Left lung (tissue), 10 donors: ENCODE measurements around the gene GRAMD4. TPM values are rescaled to one million over a fixed set of nuclear protein-coding genes. Genes with fewer than 3 reads are reported as not detected.

ENCODE experiments used
- ATAC-seq: fragments of 200-7000 bp; cut with Tn5 transposase; one replicate; pipeline ENCODE4 v1.9.1; 2020; ENCODE audit warnings: moderate library complexity
- DNase-seq, 4 donors: peaks; one replicate each; pipeline ENCODE4 v3.0.0-alpha.2; 2013 to 2020
- H3K27ac ChIP-seq, 2 donors: fragments of 200-600 bp; sonication (generic) in 1 of 2; one replicate each; pipeline versions ENCODE4 v1.5.0 to v1.8.0; 2020 to 2021
- H3K27me3 ChIP-seq, 2 donors: fragments of 200-600 bp; sonication (generic) in 1 of 2; one replicate each; pipeline versions ENCODE4 v1.5.0 to v1.8.0; 2020 to 2021
- H3K36me3 ChIP-seq, 2 donors: fragments of 200-600 bp; sonication (generic) in 1 of 2; one replicate each; pipeline versions ENCODE4 v1.5.0 to v1.8.0; 2020 to 2021
- H3K4me1 ChIP-seq, 2 donors: fragments of 200-600 bp; one replicate each; pipeline ENCODE4 v1.8.0; 2021
- H3K4me3 ChIP-seq, 2 donors: fragments of 200-600 bp; sonication (generic) in 1 of 2; one replicate each; pipeline versions ENCODE4 v1.5.0 to v1.8.0; 2020 to 2021; ENCODE audit warnings: mild to moderate bottlenecking in 1 of 2
- H3K9me3 ChIP-seq, 2 donors: fragments of 200-600 bp; sonication (generic) in 1 of 2; one replicate each; pipeline versions ENCODE4 v1.5.0 to v1.8.0; 2020 to 2021
- intact Hi-C, 2 donors: fragments of 100-400 bp; cut with DNase I; formaldehyde crosslinking; loops; one replicate each; pipeline versions ENCODE4 v1.11.2 to v1.14.2; 2022
- polyA plus RNA-seq, 6 donors: library from polyadenylated mRNA; unstranded; fragments of 120-200 nt; gene quantifications; one replicate each; pipeline ENCODE4 v1.2.1, GENCODE V29; 2013; ENCODE audit not compliant: insufficient read length in 6 of 6
- total RNA-seq, 2 donors: library from RNA; stranded (reverse); fragmentation: NEBNext Ultra II Directional; extraction: Animal tissue kit (Norgen Biotek cat#: 25700); gene quantifications; one replicate each; pipeline ENCODE4 v1.2.1, GENCODE V29; 2021
- TF ChIP-seq, protein P1 (sequence below), 2 donors: fragments of 200-600 bp; sonication (generic) in 1 of 2; IDR thresholded peaks; one replicate each; pipeline versions ENCODE4 v1.5.0 to v1.8.0; 2021; ENCODE audit warnings: antibody characterized with exemption in 2 of 2
- donor health status: DM: no; HTN: yes; CAD: no.
- donor health status: DM: no; HTN: no; CAD: no.

Gene GRAMD4
- total and polyA plus RNA-seq, 8 donors: 25.2 to 78.2 (median 36.6) TPM

DNA sequence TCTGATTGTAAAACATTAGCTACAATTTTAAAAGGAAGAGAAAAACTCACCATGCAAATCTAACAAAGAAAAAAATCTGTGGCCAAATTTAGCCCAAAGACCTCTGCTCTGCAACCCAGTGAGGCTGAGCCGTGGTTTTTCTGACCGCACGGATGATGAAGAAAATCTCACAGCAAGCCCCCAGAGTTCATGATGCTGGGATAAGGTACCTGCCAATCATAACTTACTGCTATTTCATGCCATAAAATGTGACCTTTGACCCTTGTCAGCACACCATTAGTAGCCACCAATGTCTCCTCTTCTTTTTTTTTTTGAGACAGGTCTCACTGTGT, 106.8 kb downstream of the GRAMD4 start:
- no peak for DNase-seq
- intact Hi-C loops: no loop called here
- H3K9me3 ChIP-seq: no peaks in the 10 kb centered on the region
- H3K27ac ChIP-seq: no peak overlapping the region
- TF ChIP-seq, protein P1, sequence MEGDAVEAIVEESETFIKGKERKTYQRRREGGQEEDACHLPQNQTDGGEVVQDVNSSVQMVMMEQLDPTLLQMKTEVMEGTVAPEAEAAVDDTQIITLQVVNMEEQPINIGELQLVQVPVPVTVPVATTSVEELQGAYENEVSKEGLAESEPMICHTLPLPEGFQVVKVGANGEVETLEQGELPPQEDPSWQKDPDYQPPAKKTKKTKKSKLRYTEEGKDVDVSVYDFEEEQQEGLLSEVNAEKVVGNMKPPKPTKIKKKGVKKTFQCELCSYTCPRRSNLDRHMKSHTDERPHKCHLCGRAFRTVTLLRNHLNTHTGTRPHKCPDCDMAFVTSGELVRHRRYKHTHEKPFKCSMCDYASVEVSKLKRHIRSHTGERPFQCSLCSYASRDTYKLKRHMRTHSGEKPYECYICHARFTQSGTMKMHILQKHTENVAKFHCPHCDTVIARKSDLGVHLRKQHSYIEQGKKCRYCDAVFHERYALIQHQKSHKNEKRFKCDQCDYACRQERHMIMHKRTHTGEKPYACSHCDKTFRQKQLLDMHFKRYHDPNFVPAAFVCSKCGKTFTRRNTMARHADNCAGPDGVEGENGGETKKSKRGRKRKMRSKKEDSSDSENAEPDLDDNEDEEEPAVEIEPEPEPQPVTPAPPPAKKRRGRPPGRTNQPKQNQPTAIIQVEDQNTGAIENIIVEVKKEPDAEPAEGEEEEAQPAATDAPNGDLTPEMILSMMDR (IDR thresholded peaks at IDR 0.05): no peak
- H3K4me3 ChIP-seq: no peak overlapping the region
- no peaks in the 10 kb centered on the region for H3K27me3 ChIP-seq
- H3K36me3 ChIP-seq: peaks cover 0 to 49% of the 10 kb centered on the region in 2 donors
- H3K4me1 ChIP-seq: peaks cover 0 to 18% of the 10 kb centered on the region in 2 donors
- ATAC-seq: no peak

- Histone ChIP-seq H3K27me3 (no peaks in the 10 kb centered on the region), H3K4me3 (no peak overlapping the region), H3K9me3 (no peaks in the 10 kb centered on the region), H3K36me3 (peaks cover 0 to 50% of the 10 kb centered on the region in 2 donors), H3K4me1 (peaks cover 0 to 24% of the 10 kb centered on the region in 2 donors), H3K27ac (no peak overlapping the region)
- DNase-seq: no peak
- intact Hi-C loops: no loop called here
- ATAC-seq: no peak
- TF ChIP-seq, protein P1 (IDR thresholded peaks at IDR 0.05): no peak
Measured at GRCh38 chr22:46727813-46728364, 107.7 kb downstream of the GRAMD4 start.

DNA sequence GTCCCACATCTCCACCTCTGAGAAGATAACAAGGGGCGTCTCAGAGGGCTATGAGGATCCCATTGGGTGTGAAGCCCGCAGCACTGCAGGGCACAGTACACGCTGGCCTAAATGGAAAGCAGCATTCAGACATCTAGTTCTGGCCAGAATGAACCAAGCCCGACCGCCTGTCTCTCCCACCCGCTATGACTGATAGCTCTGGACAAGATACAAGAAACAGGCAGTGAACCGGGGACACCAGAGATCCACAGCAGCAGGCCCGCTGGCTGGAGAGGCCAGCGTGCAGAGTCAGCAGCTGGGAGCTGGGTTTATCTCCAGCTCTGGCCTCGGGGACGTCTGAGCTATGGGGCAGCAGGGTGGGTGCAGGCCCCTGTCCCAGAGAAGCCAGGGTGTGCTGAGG, 108.3 kb downstream of the GRAMD4 start:
- intact Hi-C loops: no loop called here
- Histone ChIP-seq H3K4me3 (no peak overlapping the region), H3K27me3 (no peaks in the 10 kb centered on the region), H3K9me3 (no peaks in the 10 kb centered on the region), H3K27ac (no peak overlapping the region), H3K4me1 (peaks cover 0 to 28% of the 10 kb centered on the region in 2 donors), H3K36me3 (peaks cover 0 to 50% of the 10 kb centered on the region in 2 donors)
- DNase-seq: no peak
- TF ChIP-seq, protein P1 (IDR thresholded peaks at IDR 0.05): no peak
- ATAC-seq: no peak

Other genes with a start within 250 kb of the GRAMD4 start
- gene CELSR1, start 82.8 kb upstream of the GRAMD4 start, total RNA-seq: 10 to 100 TPM; 36.3 to 59.8 TPM
- gene CELSR1, start 82.8 kb upstream of the GRAMD4 start, polyA plus RNA-seq: 10 to 100 TPM; 24.6 to 39.1 (median 30.5) TPM
- 10 to 100 TPM; 25.0 to 34.1 TPM for gene CERK, start 117.9 kb downstream of the GRAMD4 start, total RNA-seq
- 10 to 100 TPM; 39.1 to 44.0 (median 42.0) TPM for gene CERK, start 117.9 kb downstream of the GRAMD4 start, polyA plus RNA-seq
- gene TBC1D22A, start 142.3 kb downstream of the GRAMD4 start, total RNA-seq: 10 to 100 TPM; 27.3 to 33.5 TPM
- 10 to 100 TPM; 14.4 to 17.3 (median 15.1) TPM for gene TBC1D22A, start 142.3 kb downstream of the GRAMD4 start, polyA plus RNA-seq